Stimulated activated CD4-positive, alpha-beta T cell treated with anti-CD3 and anti-CD28 coated beads, Interleukin-15, amount 100 ng/mL, for 1 hour (primary cell): Measurements from ENCODE around the gene CLDN1.
"Not testable (repeated sequence)": the region's sequence is repeated elsewhere in the genome, so short reads cannot be mapped to it uniquely, and the experiment has no call there.

Experiments used
- DNase-seq, 2 donors: peaks; one replicate each; pipeline ENCODE4 v3.0.0-alpha.2; 2020; ENCODE audit warnings: low read depth in 1 of 2, low spot score in 1 of 2

The CLDN1 gene

GRCh38 chr3:190294030-190294429 is 28.2 kb downstream of the CLDN1 start:
- DNase-seq = no peak

- no peak for DNase-seq
Observed at GRCh38 chr3:190293621-190294020, 28.6 kb downstream of the CLDN1 start.

GRCh38 chr3:190291994-190292584 is 30.2 kb downstream of the CLDN1 start:
- DNase-seq = no peak

DNA sequence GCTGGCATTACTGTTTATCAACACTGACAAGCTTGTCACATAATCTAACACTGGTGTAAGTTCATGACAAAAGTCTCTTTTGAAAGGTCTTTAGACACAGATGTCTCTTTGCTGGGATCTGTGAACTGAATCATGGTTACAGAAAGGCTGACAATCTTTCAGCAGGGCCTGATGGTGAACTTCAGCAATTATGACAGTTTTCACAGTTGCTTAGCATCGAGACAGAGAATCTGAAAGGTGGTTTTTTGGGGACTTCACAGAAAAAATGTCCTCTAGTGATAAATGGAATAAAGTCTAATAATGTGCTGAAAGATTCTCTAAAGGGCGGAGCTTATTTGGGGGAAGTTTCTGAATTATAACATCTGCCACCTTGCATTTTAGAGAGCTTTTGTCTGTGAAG is 32.3 kb downstream of the CLDN1 start:
- no peak for DNase-seq

DNA sequence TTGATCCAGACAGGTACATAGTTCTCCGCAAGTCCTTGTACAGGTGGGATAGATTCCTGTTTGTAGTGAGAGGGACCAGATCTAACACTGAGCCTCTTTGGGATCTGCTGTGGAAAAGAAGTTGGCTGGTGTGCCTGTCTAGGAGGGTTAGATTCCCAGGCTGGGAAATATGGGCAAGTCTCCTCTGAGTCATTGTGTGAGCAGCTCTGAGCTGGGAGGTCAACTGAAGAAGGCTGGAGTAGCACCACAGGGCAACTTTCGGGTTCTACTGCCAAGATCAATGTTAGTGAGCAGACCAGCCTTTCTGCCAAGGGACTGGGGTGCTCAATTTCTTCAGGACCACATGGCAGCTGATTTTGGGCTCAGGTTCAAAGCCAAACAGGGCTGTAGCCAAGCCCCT is 33.4 kb downstream of the CLDN1 start:
- DNase-seq = no peak

DNA sequence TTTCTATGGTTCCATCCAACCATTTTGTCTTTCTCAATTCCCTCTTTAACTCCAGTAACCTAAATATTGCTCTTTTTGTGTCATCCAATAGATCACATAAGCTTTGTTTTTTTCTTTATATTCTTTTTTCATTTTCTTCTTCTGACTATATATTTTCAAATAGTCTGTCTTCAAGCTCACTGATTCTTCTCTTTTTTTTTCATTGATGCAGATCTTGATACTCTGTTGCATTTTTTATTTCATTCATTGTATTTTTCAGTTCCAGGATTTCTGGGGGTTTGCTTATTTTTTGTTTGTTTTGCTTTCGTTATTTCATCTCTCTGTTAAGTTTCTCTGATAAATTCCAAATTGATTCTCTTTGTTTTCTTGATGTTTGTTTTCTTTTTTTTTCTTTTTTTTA is 36.2 kb downstream of the CLDN1 start:
- no peak for DNase-seq

- DNase-seq = no peak
Observed at GRCh38 chr3:190281308-190282051, 40.8 kb downstream of the CLDN1 start.

GRCh38 chr3:190279690-190280089 is 42.6 kb downstream of the CLDN1 start:
- DNase-seq = no peak

DNA sequence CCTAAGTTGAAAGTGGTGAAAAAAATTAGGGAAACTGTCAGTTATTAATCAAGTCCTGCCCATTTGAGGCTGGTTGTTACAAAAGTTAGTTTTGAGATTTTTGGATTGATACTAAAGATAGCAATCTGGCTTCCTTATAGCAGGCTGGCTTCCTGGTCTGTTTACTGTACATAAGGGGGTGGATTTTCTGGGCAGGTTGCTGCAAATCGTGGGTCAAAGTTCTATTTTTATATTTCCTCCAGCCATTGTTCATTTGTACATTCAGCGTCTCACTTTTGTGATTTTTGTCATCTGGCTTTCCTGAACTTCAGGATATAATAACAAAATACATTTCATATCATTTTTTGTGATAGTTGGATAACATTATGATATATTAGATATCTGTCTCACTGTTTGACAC is 49.5 kb downstream of the CLDN1 start:
- DNase-seq = no peak

- DNase-seq = no peak
Observed at GRCh38 chr3:190269101-190269500, 53.1 kb downstream of the CLDN1 start.

- DNase-seq = not testable (repeated sequence)
Observed at GRCh38 chr3:190267464-190267863, 54.8 kb downstream of the CLDN1 start.

- DNase-seq = no peak
Observed at GRCh38 chr3:190266913-190267290, 55.3 kb downstream of the CLDN1 start.

- no peak for DNase-seq
Observed at GRCh38 chr3:190266265-190266912, 55.9 kb downstream of the CLDN1 start.

GRCh38 chr3:190265796-190266195 is 56.5 kb downstream of the CLDN1 start:
- DNase-seq = no peak

GRCh38 chr3:190265126-190265525 is 57.1 kb downstream of the CLDN1 start:
- no peak for DNase-seq

- DNase-seq = no peak
Observed at GRCh38 chr3:190261740-190262139, 60.5 kb downstream of the CLDN1 start.

DNA sequence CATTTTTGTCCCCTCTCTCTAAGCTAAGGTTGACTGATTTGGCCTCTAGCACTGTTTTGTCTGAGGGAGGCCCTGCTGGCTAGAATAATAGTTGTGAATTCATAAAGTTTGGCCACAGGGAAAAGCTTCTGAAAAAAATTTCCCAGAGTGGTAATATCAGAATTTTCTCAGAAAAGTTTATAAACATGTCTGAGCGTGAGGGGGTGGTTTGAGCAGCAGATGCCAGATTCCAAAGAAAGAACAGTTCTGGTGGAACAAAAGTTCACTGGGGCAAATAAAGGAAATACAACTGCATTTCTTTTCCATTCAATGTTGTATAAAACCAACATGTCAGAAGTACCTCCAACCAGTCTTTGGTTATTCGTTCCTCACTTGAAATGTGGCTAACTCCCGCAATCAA is 61.2 kb downstream of the CLDN1 start:
- DNase-seq = no peak

DNA sequence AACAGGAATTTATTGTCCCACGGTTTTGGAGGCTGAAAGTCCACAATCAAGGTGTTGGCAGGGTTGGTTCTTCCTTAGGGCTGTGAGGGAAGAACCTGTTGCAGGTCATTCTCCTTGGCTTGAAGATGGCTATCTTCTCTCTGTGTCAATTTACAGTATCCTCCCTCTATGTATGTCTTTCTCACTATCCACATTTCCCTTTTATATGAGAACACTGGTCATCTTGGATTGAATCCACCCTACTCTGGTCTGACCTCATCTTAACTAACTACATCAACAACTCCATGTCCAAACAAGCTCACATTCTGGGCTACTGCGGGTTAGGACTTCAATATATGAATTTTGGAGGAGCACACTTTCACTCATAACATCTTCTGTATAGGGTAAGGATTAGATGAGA is 61.9 kb downstream of the CLDN1 start:
- no peak for DNase-seq

DNA sequence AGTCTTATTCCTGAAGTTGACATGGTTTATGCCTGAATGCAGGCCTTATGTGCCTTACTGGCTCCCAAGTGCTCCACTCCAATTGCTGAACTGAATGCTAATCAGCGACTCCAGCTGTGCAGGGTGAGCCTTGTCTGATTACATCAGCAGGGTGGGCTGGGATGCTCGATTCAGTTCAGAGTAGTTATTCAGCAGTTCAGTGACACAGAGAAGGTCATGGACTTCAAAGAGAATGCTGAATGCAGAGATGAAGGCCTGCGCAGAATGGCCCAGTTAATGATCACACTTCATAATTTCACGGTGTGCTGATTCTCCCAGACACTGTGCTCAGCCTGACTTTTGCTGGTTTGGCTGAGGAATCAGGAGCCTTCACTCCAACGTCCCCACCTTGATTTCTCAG is 63.6 kb downstream of the CLDN1 start:
- DNase-seq = no peak
